Kidney (tissue), 14 donors: ENCODE measurements around the gene MAML2. TPM values are rescaled to one million over a fixed set of nuclear protein-coding genes. Genes with fewer than 3 reads are reported as not detected.
A peak's percentile ranks its signal among the peaks of the same experiment; 100 is the strongest.

ENCODE experiments used
- DNase-seq, 5 donors: peaks; one replicate each; pipeline ENCODE4 v3.0.0-alpha.2; 2013 to 2020
- FAIRE-seq: peaks from 2 replicates; lab custom pipeline; 2012; peaks lifted over from hg19 to GRCh38; lab: Jason Lieb, UNC
- H3K27ac ChIP-seq, 2 donors: one replicate each; pipeline ENCODE4 v1.7.0; 2013; ENCODE audit warnings: low read depth in 2 of 2, low read length in 2 of 2, inconsistent platforms in 1 of 2
- H3K27me3 ChIP-seq: one replicate; pipeline ENCODE4 v1.7.1; 2013; ENCODE audit warnings: low read length, inconsistent platforms; ENCODE audit not compliant: control insufficient read depth, insufficient read depth
- H3K36me3 ChIP-seq, 3 donors: one replicate each; pipeline versions ENCODE4 v1.7.0 to v1.7.1; 2013; ENCODE audit warnings: low read length in 3 of 3, control low read depth in 1 of 3, inconsistent platforms in 1 of 3; ENCODE audit not compliant: insufficient read depth in 3 of 3, control insufficient read depth in 2 of 3
- H3K4me1 ChIP-seq, 3 donors: one replicate each; pipeline versions ENCODE4 v1.7.0 to v1.7.1; 2013; ENCODE audit warnings: low read length in 3 of 3, inconsistent platforms in 1 of 3, low read depth in 1 of 3; ENCODE audit not compliant: control insufficient read depth in 2 of 3, insufficient read depth in 2 of 3
- H3K4me3 ChIP-seq, 3 donors: one replicate each; pipeline versions ENCODE4 v1.7.0 to v1.8.1; 2013; ENCODE audit warnings: low read length in 3 of 3, control low read depth in 1 of 3, inconsistent platforms in 1 of 3
- H3K9ac ChIP-seq, 3 donors: one replicate each; pipeline versions ENCODE4 v1.7.0 to v1.7.1; 2013; ENCODE audit warnings: low read length in 3 of 3, control low read depth in 1 of 3, inconsistent platforms in 1 of 3
- H3K9me3 ChIP-seq, 3 donors: one replicate each; pipeline versions ENCODE4 v1.7.0 to v1.7.1; 2013; ENCODE audit warnings: low read length in 3 of 3, control low read depth in 1 of 3, inconsistent platforms in 1 of 3; ENCODE audit not compliant: control insufficient read depth in 2 of 3, insufficient read depth in 1 of 3
- intact Hi-C: fragments of 100-400 bp; cut with DNase I; formaldehyde crosslinking; loops from one replicate; pipeline ENCODE4 v1.11.1; 2022
- polyA plus RNA-seq: library from polyadenylated mRNA; stranded (reverse); fragments of 350-450 nt; fragmentation: Illumina TruSeq; extraction: RNeasy Lipid Tissue Mini Kit (QIAGEN cat#74804); gene quantifications from one replicate; pipeline ENCODE4 v1.2.3, GENCODE V29; 2014; ENCODE audit warnings: low read depth, low replicate concordance; ENCODE audit not compliant: insufficient read depth
- total RNA-seq: library from RNA; stranded (reverse); fragmentation: NEBNext Ultra II Directional; extraction: Animal tissue kit (Norgen Biotek cat#: 25700); gene quantifications from one replicate; pipeline ENCODE4 v1.2.1, GENCODE V29; 2021
- TF ChIP-seq, protein P1 (sequence below): IDR thresholded peaks from 3 replicates; pipeline ENCODE4 v1.5.1; 2012; ENCODE audit warnings: mild to moderate bottlenecking, moderate library complexity, borderline replicate concordance; ENCODE audit not compliant: insufficient read depth; ENCODE audit errors: extremely low read depth
- donor health status: control.
- donor health status: control.
- donor health status: control.
- donor health status: control.
- donor health status: control.
- donor health status: DM: yes; HTN: yes; CAD: no.
- donor health status: Normal renal cell carcinoma (clear cell type).

MAML2 gene
- total and polyA plus RNA-seq, 2 donors from 2014 or later: 4.9 to 32.3 TPM

GRCh38 chr11:96179905-96180304, 163.1 kb downstream of the MAML2 start:
- no peak overlapping the region for H3K27ac ChIP-seq
- TF ChIP-seq, protein P1, sequence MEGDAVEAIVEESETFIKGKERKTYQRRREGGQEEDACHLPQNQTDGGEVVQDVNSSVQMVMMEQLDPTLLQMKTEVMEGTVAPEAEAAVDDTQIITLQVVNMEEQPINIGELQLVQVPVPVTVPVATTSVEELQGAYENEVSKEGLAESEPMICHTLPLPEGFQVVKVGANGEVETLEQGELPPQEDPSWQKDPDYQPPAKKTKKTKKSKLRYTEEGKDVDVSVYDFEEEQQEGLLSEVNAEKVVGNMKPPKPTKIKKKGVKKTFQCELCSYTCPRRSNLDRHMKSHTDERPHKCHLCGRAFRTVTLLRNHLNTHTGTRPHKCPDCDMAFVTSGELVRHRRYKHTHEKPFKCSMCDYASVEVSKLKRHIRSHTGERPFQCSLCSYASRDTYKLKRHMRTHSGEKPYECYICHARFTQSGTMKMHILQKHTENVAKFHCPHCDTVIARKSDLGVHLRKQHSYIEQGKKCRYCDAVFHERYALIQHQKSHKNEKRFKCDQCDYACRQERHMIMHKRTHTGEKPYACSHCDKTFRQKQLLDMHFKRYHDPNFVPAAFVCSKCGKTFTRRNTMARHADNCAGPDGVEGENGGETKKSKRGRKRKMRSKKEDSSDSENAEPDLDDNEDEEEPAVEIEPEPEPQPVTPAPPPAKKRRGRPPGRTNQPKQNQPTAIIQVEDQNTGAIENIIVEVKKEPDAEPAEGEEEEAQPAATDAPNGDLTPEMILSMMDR: no peak
- intact Hi-C loops: no loop called here
- H3K4me3 ChIP-seq: no peak overlapping the region
- FAIRE-seq: no peak
- H3K9ac ChIP-seq: no peak overlapping the region
- no peaks in the 10 kb centered on the region for H3K9me3 ChIP-seq
- no peak for DNase-seq
- H3K4me1 ChIP-seq: peaks cover 0 to 4% (median 0%) of the 10 kb centered on the region in 3 donors
- H3K27me3 ChIP-seq: no peaks in the 10 kb centered on the region
- no peaks in the 10 kb centered on the region for H3K36me3 ChIP-seq

DNA sequence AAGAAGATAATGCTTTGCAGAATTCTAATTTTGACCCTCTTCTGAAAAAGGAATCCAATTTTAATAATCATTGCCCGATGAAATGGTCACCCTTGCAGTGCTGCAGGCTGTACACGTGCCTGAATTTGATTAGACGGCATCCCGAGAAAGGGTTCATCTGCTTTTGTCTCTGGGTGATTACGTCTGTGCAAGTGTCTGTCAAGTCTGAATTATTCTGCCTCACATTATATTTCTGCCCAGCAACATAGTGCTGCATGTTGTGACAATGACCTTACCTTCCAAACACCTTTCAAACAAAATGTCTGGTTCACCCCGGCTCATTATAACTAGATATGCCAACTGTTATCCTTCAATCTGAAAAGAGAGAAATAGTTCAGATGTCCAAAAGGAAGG, 164.1 kb downstream of the MAML2 start:
- Histone ChIP-seq H3K9ac (no peak overlapping the region), H3K4me3 (no peak overlapping the region), H3K9me3 (no peaks in the 10 kb centered on the region), H3K4me1 (peaks cover 0 to 4% (median 0%) of the 10 kb centered on the region in 3 donors), H3K27me3 (no peaks in the 10 kb centered on the region), H3K36me3 (no peaks in the 10 kb centered on the region), H3K27ac (no peak overlapping the region)
- intact Hi-C loops: no loop called here
- DNase-seq (no peak), FAIRE-seq (no peak)
- TF ChIP-seq, protein P1: no peak

- H3K4me1 ChIP-seq: peaks cover 0 to 4% (median 0%) of the 10 kb centered on the region in 3 donors
- H3K27ac ChIP-seq: no peak overlapping the region
- no peak overlapping the region for H3K9ac ChIP-seq
- FAIRE-seq (no peak), DNase-seq (peak in 4 of 5 donors; percentile 77 to 88 (median 83))
- no peaks in the 10 kb centered on the region for H3K9me3 ChIP-seq
- TF ChIP-seq, protein P1: no peak
- H3K27me3 ChIP-seq: no peaks in the 10 kb centered on the region
- no peak overlapping the region for H3K4me3 ChIP-seq
- intact Hi-C loops: no loop called here
- no peaks in the 10 kb centered on the region for H3K36me3 ChIP-seq
Measured at GRCh38 chr11:96178049-96178886, 164.7 kb downstream of the MAML2 start.
